Astrocyte (in vitro differentiated cells and primary cell): ENCODE measurements around the gene CDT1. TPM values are rescaled to one million over a fixed set of nuclear protein-coding genes. Genes with fewer than 3 reads are reported as not detected.
A peak's percentile ranks its signal among the peaks of the same experiment; 100 is the strongest.
"Not testable (repeated sequence)": the region's sequence is repeated elsewhere in the genome, so short reads cannot be mapped to it uniquely, and the experiment has no call there.

Source experiments
- DNase-seq: peaks from one replicate; pipeline ENCODE4 v3.0.0-alpha.2; 2010; ENCODE audit warnings: low read depth
- FAIRE-seq: peaks from 2 replicates; lab custom pipeline; 2011; peaks lifted over from hg19 to GRCh38; lab: Jason Lieb, UNC
- H2AFZ ChIP-seq: 2 replicates; pipeline ENCODE4 v1.6.0; 2012; ENCODE audit warnings: low read depth, low read length, inconsistent platforms
- H3K27ac ChIP-seq: 2 replicates; pipeline ENCODE4 v1.5.1; 2011; ENCODE audit warnings: low read depth, low read length, inconsistent platforms
- H3K27me3 ChIP-seq: 2 replicates; pipeline ENCODE4 v1.6.0; 2011; ENCODE audit warnings: low read length, inconsistent platforms; ENCODE audit not compliant: insufficient read depth
- H3K36me3 ChIP-seq: 2 replicates; pipeline ENCODE4 v1.5.1; 2011; ENCODE audit warnings: low read length, inconsistent platforms; ENCODE audit not compliant: insufficient read depth
- H3K4me1 ChIP-seq: 2 replicates; pipeline ENCODE4 v1.5.1; 2011; ENCODE audit warnings: low read length, inconsistent platforms; ENCODE audit not compliant: insufficient read depth
- H3K4me2 ChIP-seq: 2 replicates; pipeline ENCODE4 v1.6.0; 2012; ENCODE audit warnings: low read length, inconsistent platforms
- H3K4me3 ChIP-seq: 2 replicates; pipeline ENCODE4 v1.5.1; 2011; ENCODE audit warnings: low read depth, mild to moderate bottlenecking, low read length, inconsistent platforms; ENCODE audit not compliant: insufficient read depth
- H3K79me2 ChIP-seq: 2 replicates; pipeline ENCODE4 v1.6.0; 2012; ENCODE audit warnings: mild to moderate bottlenecking, low read length, inconsistent platforms; ENCODE audit not compliant: insufficient read depth
- H3K9ac ChIP-seq: 2 replicates; pipeline ENCODE4 v1.6.0; 2012; ENCODE audit warnings: mild to moderate bottlenecking, low read length, inconsistent platforms
- H3K9me3 ChIP-seq: 2 replicates; pipeline ENCODE4 v1.5.1; 2012; ENCODE audit warnings: low read depth, mild to moderate bottlenecking, low read length, inconsistent platforms; ENCODE audit not compliant: insufficient read depth
- H4K20me1 ChIP-seq: 2 replicates; pipeline ENCODE4 v1.6.0; 2012; ENCODE audit warnings: low read length, inconsistent platforms; ENCODE audit not compliant: insufficient read depth
- H3K27ac Mint-ChIP-seq: one replicate; pipeline ENCODE4 v1.8.0; 2021; ENCODE audit warnings: mild to moderate bottlenecking, mixed read lengths; ENCODE audit not compliant: unreplicated experiment
- H3K27me3 Mint-ChIP-seq: one replicate; pipeline ENCODE4 v1.8.0; 2021; ENCODE audit warnings: low read depth, mixed read lengths; ENCODE audit not compliant: unreplicated experiment
- H3K36me3 Mint-ChIP-seq: one replicate; pipeline ENCODE4 v1.8.0; 2021; ENCODE audit warnings: low read depth, mixed read lengths; ENCODE audit not compliant: unreplicated experiment
- H3K4me1 Mint-ChIP-seq: one replicate; pipeline ENCODE4 v1.8.0; 2021; ENCODE audit warnings: low read depth, mixed read lengths; ENCODE audit not compliant: unreplicated experiment
- H3K4me3 Mint-ChIP-seq: one replicate; pipeline ENCODE4 v1.8.0; 2021; ENCODE audit warnings: mild to moderate bottlenecking, moderate library complexity, mixed read lengths; ENCODE audit not compliant: unreplicated experiment
- H3K9me3 Mint-ChIP-seq: one replicate; pipeline ENCODE4 v1.8.0; 2021; ENCODE audit warnings: mild to moderate bottlenecking, mixed read lengths; ENCODE audit not compliant: unreplicated experiment
- CTCF ChIP-seq: IDR thresholded peaks from 2 replicates; pipeline ENCODE4 v1.5.1; 2011; ENCODE audit warnings: low read depth, mild to moderate bottlenecking, inconsistent platforms, low read length, moderate library complexity; ENCODE audit not compliant: insufficient read depth
- EZH2 ChIP-seq: IDR thresholded peaks from 2 replicates; pipeline ENCODE4 v1.6.1; 2012; ENCODE audit warnings: mild to moderate bottlenecking, low read length, inconsistent platforms; ENCODE audit not compliant: insufficient read depth
- total RNA-seq: library from RNA; stranded (reverse); gene quantifications from 2 replicates; pipeline ENCODE4 v1.2.1, GENCODE V29; 2021

CDT1 gene
- total RNA-seq, 1 donor from 2014 or later: 4.7 TPM

DNA sequence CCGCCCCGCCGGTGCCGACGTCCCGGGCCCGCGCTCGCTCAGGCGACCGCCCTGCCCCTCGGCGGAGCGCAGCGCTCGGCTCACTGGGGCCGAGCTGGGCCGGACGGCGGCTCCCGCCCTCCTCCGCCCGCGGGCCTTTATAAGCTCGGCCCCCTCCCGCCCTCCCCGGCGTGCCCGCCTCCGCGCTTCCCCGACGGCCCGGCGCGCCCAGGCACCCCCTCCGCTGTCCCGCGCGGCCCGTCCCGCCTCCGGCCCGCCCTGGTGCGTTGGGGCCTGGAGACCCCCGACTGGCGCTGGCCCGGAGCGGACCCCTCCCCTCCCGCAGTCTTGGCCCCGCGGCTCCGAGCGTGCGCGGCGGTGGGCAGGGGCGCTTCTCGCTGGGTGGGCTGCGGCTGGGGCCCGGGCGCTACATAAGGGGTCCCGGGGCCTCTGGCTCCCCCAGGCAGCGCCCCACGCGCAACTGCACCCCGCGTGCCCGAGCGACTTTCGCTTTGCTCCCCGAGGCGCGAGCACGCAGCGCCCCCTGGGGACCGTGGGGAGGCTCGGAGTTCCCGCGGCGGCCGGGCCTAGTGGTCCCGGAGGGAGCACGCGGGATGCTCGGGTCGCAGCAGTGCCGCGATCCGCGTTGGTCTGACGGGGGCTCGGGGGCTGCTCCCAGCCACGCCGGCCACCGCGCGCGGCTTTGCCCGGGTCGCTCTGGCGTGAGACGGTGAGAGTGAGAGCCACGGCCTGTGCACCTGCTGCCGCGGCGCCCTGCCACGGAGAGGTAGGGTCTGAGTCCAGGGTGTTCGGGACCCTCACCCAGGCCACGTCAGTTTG, 18.3 kb upstream of the CDT1 start, which contains the start of gene PIEZO1:
PIEZO1 (minus strand) TSS at position 115 of the 819 bp plus-strand sequence. CDS start 256 bp downstream, outside the sequence.
- Histone ChIP-seq H3K4me1 (peaks cover 42% of the 10 kb centered on the region), H3K9ac (peak within 1 kb of the TSS; percentile 93), H4K20me1 (peaks cover 38% of the 10 kb centered on the region), H2AFZ (peak within 1 kb of the TSS; percentile 63), H3K79me2 (peaks cover 44% of the 10 kb centered on the region), H3K27ac (peak within 1 kb of the TSS; percentile 87), H3K4me3 (peak within 1 kb of the TSS; percentile 80), H3K27me3 (no peaks in the 10 kb centered on the region), H3K9me3 (no peaks in the 10 kb centered on the region), H3K4me2 (peak within 1 kb of the TSS; percentile 93), H3K36me3 (no peaks in the 10 kb centered on the region)
- TF ChIP-seq CTCF (peak; percentile 29), EZH2 (no peak)
- Mint-ChIP-seq H3K36me3 (no peaks in the 10 kb centered on the region), H3K4me3 (peak within 1 kb of the TSS; percentile 83), H3K27me3 (peaks cover 2% of the 10 kb centered on the region), H3K9me3 (no peaks in the 10 kb centered on the region), H3K27ac (peak within 1 kb of the TSS; percentile 88), H3K4me1 (peaks cover 31% of the 10 kb centered on the region)
- FAIRE-seq (no peak), DNase-seq (no peak)

- no peak overlapping the region for H3K27ac Mint-ChIP-seq
- H3K9me3 ChIP-seq: no peaks in the 10 kb centered on the region
- DNase-seq (no peak), FAIRE-seq (no peak)
- no peak overlapping the region for H3K4me3 ChIP-seq
- peaks cover 20% of the 10 kb centered on the region for H3K79me2 ChIP-seq
- H3K4me1 ChIP-seq: peaks cover 39% of the 10 kb centered on the region
- H3K4me2 ChIP-seq: no peak overlapping the region
- no peaks in the 10 kb centered on the region for H3K36me3 Mint-ChIP-seq
- TF ChIP-seq EZH2 (no peak), CTCF (no peak)
- no peak overlapping the region for H2AFZ ChIP-seq
- H3K27me3 Mint-ChIP-seq: peaks cover 2% of the 10 kb centered on the region
- H3K9me3 Mint-ChIP-seq: no peaks in the 10 kb centered on the region
- no peaks in the 10 kb centered on the region for H3K27me3 ChIP-seq
- peaks cover 8% of the 10 kb centered on the region for H3K4me1 Mint-ChIP-seq
- no peak overlapping the region for H3K9ac ChIP-seq
- H3K4me3 Mint-ChIP-seq: no peak overlapping the region
- H3K36me3 ChIP-seq: no peaks in the 10 kb centered on the region
- no peak overlapping the region for H3K27ac ChIP-seq
- H4K20me1 ChIP-seq: peaks cover 13% of the 10 kb centered on the region
Measured at GRCh38 chr16:88787579-88788314, 15.8 kb upstream of the CDT1 start.

DNA sequence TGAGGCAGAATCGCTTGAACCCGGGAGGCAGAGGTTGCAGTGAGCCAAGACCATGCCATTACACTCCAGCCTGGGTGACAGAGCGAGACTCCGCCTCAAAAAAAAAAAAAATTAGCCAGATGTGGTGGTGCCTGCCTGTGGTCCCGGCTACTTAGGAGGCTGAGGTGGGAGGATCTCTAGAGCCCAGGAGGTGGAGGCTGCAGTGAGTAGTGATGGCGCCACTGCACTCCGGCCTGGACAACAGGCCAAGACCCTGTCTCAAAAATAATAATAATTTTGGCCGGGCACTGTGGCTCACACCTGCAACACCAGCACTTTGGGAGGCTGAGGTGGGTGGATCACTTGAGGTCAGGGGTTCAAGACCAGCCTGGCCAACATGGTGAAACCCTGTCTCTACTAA, 14.8 kb upstream of the CDT1 start:
- H3K36me3 ChIP-seq, H3K36me3 Mint-ChIP-seq, H3K79me2 ChIP-seq, H3K9ac ChIP-seq, H3K27me3 Mint-ChIP-seq, H3K4me3 ChIP-seq, H2AFZ ChIP-seq, DNase-seq, H3K4me3 Mint-ChIP-seq, H3K9me3 Mint-ChIP-seq, H3K4me1 Mint-ChIP-seq, FAIRE-seq, H4K20me1 ChIP-seq, H3K9me3 ChIP-seq, H3K27ac Mint-ChIP-seq, H3K27ac ChIP-seq, H3K4me2 ChIP-seq, H3K27me3 ChIP-seq: not testable (repeated sequence)
- peaks cover 30% of the 10 kb centered on the region for H3K4me1 ChIP-seq
